Activated T-helper 1 cell treated with Interleukin-2 at 50 U/mL for 16 hours (primary cell): ENCODE measurements around the gene FBXO40.

ENCODE experiments used
- DNase-seq: peaks from one replicate; pipeline ENCODE4 v3.0.0-alpha.2; 2020; ENCODE audit warnings: low read depth

The FBXO40 gene

DNA sequence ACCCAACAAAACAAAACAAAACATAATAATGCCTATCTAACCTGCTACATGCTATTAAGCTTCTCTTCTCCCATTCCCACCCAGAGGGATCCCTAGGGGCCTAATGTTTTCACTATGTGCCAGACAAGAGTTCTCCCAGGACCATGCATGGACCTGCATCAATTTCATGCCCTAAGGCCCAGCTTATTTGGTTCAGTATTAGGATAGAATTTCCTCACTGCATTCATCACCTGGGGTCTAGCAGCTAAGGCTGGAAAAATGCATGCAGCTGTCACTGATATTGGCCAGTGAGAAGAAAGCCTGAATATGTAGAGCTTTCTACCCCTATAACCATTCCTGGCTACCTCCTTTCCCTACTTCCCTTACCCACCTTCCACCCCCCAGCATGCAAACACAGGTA, 69.6 kb downstream of the FBXO40 start:
- no peak for DNase-seq

DNA sequence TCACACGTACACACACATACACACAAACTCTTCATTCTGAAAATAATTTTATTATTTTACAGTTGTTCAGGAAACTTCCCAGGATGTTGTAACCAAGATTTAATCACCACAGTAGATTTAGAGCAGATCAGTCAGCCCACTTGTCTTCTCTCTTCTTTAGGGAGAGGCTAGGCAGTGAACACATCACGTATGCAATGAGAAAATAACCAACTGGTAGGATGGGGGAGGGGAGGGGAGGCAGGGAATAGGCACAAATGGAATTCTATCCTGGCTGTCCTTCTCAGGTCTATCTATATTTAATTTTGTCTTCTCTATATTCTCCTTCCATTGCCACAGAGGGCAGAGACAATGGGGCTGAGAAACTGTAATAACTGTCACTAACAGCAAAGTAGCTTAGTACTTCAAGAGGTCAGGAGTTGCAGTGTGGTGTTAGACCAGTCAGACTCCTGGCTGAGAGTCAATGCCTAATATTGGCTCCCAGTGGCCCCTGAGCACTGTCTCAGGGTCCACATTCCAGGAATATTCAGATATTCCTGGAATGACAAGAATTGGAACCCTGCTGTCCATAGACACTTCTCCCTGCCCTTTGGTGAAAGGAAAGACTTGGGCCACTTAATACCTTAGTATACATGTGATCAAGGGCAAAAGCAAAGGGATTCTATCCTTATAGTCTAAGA, 70.1 kb downstream of the FBXO40 start:
- DNase-seq = no peak

DNA sequence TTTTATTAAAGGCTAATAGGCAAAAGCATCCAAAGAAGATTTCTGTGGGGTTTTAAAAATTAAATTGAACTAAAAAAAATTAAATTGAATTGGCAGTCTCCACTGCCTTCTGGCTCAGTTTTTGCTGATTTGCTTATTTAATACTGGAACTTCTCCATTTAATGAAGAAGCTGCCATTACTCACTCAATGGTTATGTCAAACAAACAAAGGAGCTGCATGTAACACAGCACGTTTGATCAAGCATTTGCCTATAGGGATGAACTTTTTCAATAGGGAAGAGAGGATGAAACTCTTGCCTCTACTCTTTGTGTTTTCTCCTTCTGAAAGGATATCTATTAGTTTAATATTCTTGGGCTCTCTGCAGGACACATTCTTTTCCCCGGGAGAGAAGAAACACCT, 72.3 kb downstream of the FBXO40 start:
- no peak for DNase-seq

DNA sequence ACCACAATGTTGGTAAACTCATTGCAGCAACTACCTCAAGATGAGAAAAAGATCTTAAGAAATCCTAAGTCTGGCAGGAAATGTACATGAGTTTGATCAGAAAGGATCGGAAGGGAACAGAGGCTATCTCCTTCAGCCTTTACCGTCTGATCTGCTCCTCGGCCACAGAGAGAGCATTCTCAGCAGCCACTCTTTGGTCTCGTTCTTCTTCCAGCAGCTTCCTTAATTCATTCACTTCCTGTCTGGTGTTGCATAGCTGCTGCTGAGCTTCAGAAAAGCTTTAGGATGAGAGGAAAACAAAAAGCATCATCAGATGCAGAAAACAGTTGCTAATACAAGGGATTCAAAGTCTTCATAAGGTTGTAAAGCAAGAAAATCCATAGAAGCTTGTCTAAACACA, 74.2 kb downstream of the FBXO40 start:
- DNase-seq = no peak

DNA sequence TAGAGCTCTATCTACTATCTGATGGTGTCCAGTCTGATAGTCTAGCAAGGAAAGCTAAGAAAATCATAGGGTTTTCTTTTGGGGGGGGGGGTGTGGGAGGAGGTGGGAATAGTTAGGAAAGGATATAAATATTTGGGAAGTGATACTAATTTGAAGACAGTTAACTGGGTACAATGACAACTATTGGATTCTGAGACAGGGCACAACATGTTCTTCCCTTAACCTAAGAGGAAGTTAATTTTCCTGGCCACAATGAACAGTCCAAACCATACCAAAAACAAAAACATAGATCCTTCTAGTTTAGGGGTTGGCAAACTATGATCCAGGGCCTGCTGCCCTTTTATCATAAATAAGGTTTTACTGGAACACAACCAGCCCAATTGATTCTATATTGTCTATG, 77.5 kb downstream of the FBXO40 start:
- no peak for DNase-seq

DNA sequence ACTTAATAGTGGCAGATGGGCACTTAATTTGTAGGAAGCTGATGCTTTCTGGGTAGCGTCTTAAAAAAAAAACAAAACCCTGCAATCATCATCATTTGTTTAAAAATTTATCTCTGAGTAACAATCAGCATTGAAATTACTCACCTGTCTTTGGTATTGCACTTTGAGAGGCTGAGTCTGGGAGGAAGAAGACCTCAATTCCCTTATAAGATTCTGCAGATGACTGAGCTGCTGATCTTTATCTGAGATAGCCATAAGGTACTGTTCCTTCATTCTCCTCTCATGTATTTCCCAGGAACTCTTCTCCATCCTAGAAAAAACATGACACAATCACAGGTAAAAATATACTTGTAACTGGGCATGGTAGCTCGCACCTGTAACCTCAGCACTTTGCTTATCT, 84.0 kb downstream of the FBXO40 start:
- DNase-seq = no peak
